ENCODE data around the gene PCSK5. TPM values are rescaled to one million over a fixed set of nuclear protein-coding genes. Genes with fewer than 3 reads are reported as not detected.

The PCSK5 gene
- total and polyA plus RNA-seq, 2 of the 8 experiments (the other 6 are each of a cell fraction or from before 2014, with no cell fraction given): 5.5 to 10.7 TPM

GRCh38 chr9:76357555-76357954 lies 467.1 kb downstream of the PCSK5 start:
- ChIA-PET POLR2A (ENCODE audit: partially characterized antibody) (no interaction called here), CTCF (ENCODE audit: partially characterized antibody) (interaction anchor here (1.0 to 1.5 kb wide), 2 partner anchors 63 to 346 kb away, joined by 3 read pairs; no protein-coding TSS in a partner anchor)
- H3K4me3 ChIP-seq (ENCODE audit: extremely low read depth in 1 of 4, insufficient read depth in 2 of 4, low read depth in 3 of 4, low read length in 4 of 4): no peak overlapping the region
- H3K14ac ChIP-seq (ENCODE audit: insufficient read length): no peak overlapping the region
- FAIRE-seq (no peak), DNase-seq (ENCODE audit: low read depth in 1 of 2, low spot score in 2 of 2) (no peak)
- H3K9ac ChIP-seq (replicated peaks in 1 of 4; ENCODE audit: extremely low read depth in 1 of 4, low read depth in 3 of 4, low read length in 3 of 4): no peak overlapping the region
- H4K20me1 ChIP-seq (replicated peaks in 1 of 2; ENCODE audit: control insufficient read depth in 1 of 2, insufficient read depth in 2 of 2, low read length in 2 of 2): no peaks in the 10 kb centered on the region
- H3K36me3 ChIP-seq (ENCODE audit: control insufficient read depth in 2 of 4, insufficient read depth in 4 of 4, low read length in 3 of 4): no peaks in the 10 kb centered on the region
- H2BK20ac ChIP-seq (ENCODE audit: low read length): no peak overlapping the region
- no peaks in the 10 kb centered on the region for H3K79me2 ChIP-seq (ENCODE audit: control insufficient read depth in 1 of 2, insufficient read depth in 2 of 2, low read length in 2 of 2)
- H4K5ac ChIP-seq (ENCODE audit: insufficient read length, low read depth, low read length): no peak overlapping the region
- H3K4ac ChIP-seq (replicated peaks; ENCODE audit: insufficient read length, low read depth, low read length): no peak overlapping the region
- no peaks in the 10 kb centered on the region for H3K23me2 ChIP-seq (ENCODE audit: low read depth, low read length)
- no peak overlapping the region for H3K23ac ChIP-seq (ENCODE audit: insufficient read length)
- H3K4me2 ChIP-seq (ENCODE audit: insufficient read depth in 1 of 2, low read depth in 2 of 2, low read length in 2 of 2): no peak overlapping the region
- H3K27me3 ChIP-seq (replicated peaks in 1 of 4; ENCODE audit: control insufficient read depth in 3 of 4, extremely low read depth in 1 of 4, insufficient read depth in 3 of 4, low read length in 3 of 4): no peaks in the 10 kb centered on the region
- no peak overlapping the region for H3K18ac ChIP-seq (ENCODE audit: extremely low read depth, low read length)
- H3K4me1 ChIP-seq (replicated peaks in 1 of 4; ENCODE audit: control insufficient read depth in 3 of 4, insufficient read depth in 4 of 4, low read length in 3 of 4): no peaks in the 10 kb centered on the region
- H2BK12ac ChIP-seq (ENCODE audit: low read depth, low read length): no peak overlapping the region
- H2BK15ac ChIP-seq (ENCODE audit: low read length): no peak overlapping the region
- no peak overlapping the region for H4K91ac ChIP-seq (replicated peaks; ENCODE audit: insufficient read length, low read length)
- no peak overlapping the region for H3K56ac ChIP-seq (replicated peaks; ENCODE audit: insufficient read length, low read depth, low read length)
- no peak overlapping the region for H2AK5ac ChIP-seq (ENCODE audit: low read depth, low read length)
- 100% methylated on average over 1 of the region's 1 CpG; no CpG with 5 or more reads in 1 of the 2 experiments for WGBS, 2 experiments (ENCODE audit: extremely low coverage in 1 of 2, insufficient coverage in 1 of 2, insufficient read length in 1 of 2, insufficient replicate concordance in 2 of 2, low coverage in 1 of 2, low lambda C conversion rate in 2 of 2, missing lambda C conversion rate in 1 of 2)
- H2BK120ac ChIP-seq (replicated peaks; ENCODE audit: low read depth, low read length): no peak overlapping the region
- no peak overlapping the region for H3K27ac ChIP-seq (ENCODE audit: low read depth, low read length)
- H2BK5ac ChIP-seq (ENCODE audit: low read depth, low read length): no peak overlapping the region
- no peaks in the 10 kb centered on the region for H3K9me3 ChIP-seq (ENCODE audit: insufficient read depth in 2 of 2, low read depth in 1 of 2, low read length in 1 of 2)
- no peaks in the 10 kb centered on the region for H3K79me1 ChIP-seq (ENCODE audit: low read depth, low read length)
- H2AFZ ChIP-seq (ENCODE audit: low read length): no peak overlapping the region
- no peak overlapping the region for H4K8ac ChIP-seq (ENCODE audit: extremely low read depth, insufficient read depth, low read length)
- TF ChIP-seq SIX5 (IDR thresholded peaks at IDR 0.05; ENCODE audit: low read depth, low read length) (no peak), RNF2 (IDR thresholded peaks at IDR 0.05; ENCODE audit: borderline replicate concordance, low read depth, low read length, missing control alignments, poor library complexity, severe bottlenecking) (no peak), NRF1 (IDR thresholded peaks at IDR 0.05; ENCODE audit: low read depth, low read length) (no peak), SAP30 (IDR thresholded peaks at IDR 0.05; ENCODE audit: insufficient read depth, insufficient replicate concordance, low read length) (no peak), EZH2 (IDR thresholded peaks at IDR 0.05; ENCODE audit: low read depth, low read length, severe bottlenecking) (no peak), SP2 (IDR thresholded peaks at IDR 0.05; ENCODE audit: low read length) (no peak), TBP (IDR thresholded peaks at IDR 0.05; ENCODE audit: low read depth, low read length) (no peak), ASH2L (IDR thresholded peaks at IDR 0.05; ENCODE audit: low read length) (no peak), SUZ12 (IDR thresholded peaks at IDR 0.05; ENCODE audit: low read length) (no peak), KDM1A (IDR thresholded peaks at IDR 0.05; ENCODE audit: borderline replicate concordance, low read length) (no peak), POLR2AphosphoS5 (IDR thresholded peaks at IDR 0.05; ENCODE audit: low read depth, low read length) (no peak), ATF2 (IDR thresholded peaks at IDR 0.05; ENCODE audit: low read length) (no peak)
